ENCODE data around the gene PKNOX2.

Gene PKNOX2

GRCh38 chr11:125452125-125452470, 287.5 kb downstream of the PKNOX2 start:
- Histone ChIP-seq H3K79me2 (ENCODE audit: low read length) (no peaks in the 10 kb centered on the region), H2AFZ (ENCODE audit: low read length) (0 out of 2 replicates have a peak overlapping the region, but pooled peaks have one; percentile 21), H3K27me3 (replicated peaks; ENCODE audit: insufficient read depth, low read length) (no peaks in the 10 kb centered on the region), H3K27ac (ENCODE audit: low read length) (no peak overlapping the region), H4K20me1 (ENCODE audit: insufficient read depth, low read length) (no peaks in the 10 kb centered on the region), H3K4me3 (ENCODE audit: low read length) (no peak overlapping the region), H3F3A (ENCODE audit: insufficient read depth, low read length) (no peaks in the 10 kb centered on the region), H3K9me3 (replicated peaks; ENCODE audit: insufficient read depth, low read length) (no peaks in the 10 kb centered on the region), H3K9ac (ENCODE audit: low read length) (no peak overlapping the region), H3K4me2 (ENCODE audit: low read depth, low read length) (no peak overlapping the region), H3K4me1 (ENCODE audit: low read length) (no peaks in the 10 kb centered on the region), H3K36me3 (replicated peaks; ENCODE audit: insufficient read depth, low read length) (no peaks in the 10 kb centered on the region), H3K9me2 (replicated peaks; ENCODE audit: insufficient read depth, low read length) (no peaks in the 10 kb centered on the region)
- TF ChIP-seq CTCF (IDR thresholded peaks at IDR 0.05; ENCODE audit: low read length) (no peak), EZH2phosphoT487 (IDR thresholded peaks at IDR 0.05; ENCODE audit: low read length) (no peak), EZH2 (optimal IDR thresholded peaks at IDR 0.05; ENCODE audit: low read depth, low read length) (no peak)
- no peak for DNase-seq

GRCh38 chr11:125454047-125454446, 289.5 kb downstream of the PKNOX2 start:
- Histone ChIP-seq H3K9ac (ENCODE audit: low read length) (no peak overlapping the region), H3K9me2 (replicated peaks; ENCODE audit: insufficient read depth, low read length) (no peaks in the 10 kb centered on the region), H4K20me1 (ENCODE audit: insufficient read depth, low read length) (no peaks in the 10 kb centered on the region), H3K27ac (ENCODE audit: low read length) (no peak overlapping the region), H3K4me2 (ENCODE audit: low read depth, low read length) (no peak overlapping the region), H3K79me2 (ENCODE audit: low read length) (no peaks in the 10 kb centered on the region), H3F3A (ENCODE audit: insufficient read depth, low read length) (no peaks in the 10 kb centered on the region), H3K4me1 (ENCODE audit: low read length) (no peaks in the 10 kb centered on the region), H2AFZ (ENCODE audit: low read length) (no peak overlapping the region), H3K27me3 (replicated peaks; ENCODE audit: insufficient read depth, low read length) (no peaks in the 10 kb centered on the region), H3K9me3 (replicated peaks; ENCODE audit: insufficient read depth, low read length) (no peaks in the 10 kb centered on the region), H3K36me3 (replicated peaks; ENCODE audit: insufficient read depth, low read length) (no peaks in the 10 kb centered on the region), H3K4me3 (ENCODE audit: low read length) (no peak overlapping the region)
- DNase-seq, result no peak
- no peak for TF ChIP-seq EZH2phosphoT487 (IDR thresholded peaks at IDR 0.05; ENCODE audit: low read length)
- TF ChIP-seq CTCF (IDR thresholded peaks at IDR 0.05; ENCODE audit: low read length), result no peak
- no peak for TF ChIP-seq EZH2 (optimal IDR thresholded peaks at IDR 0.05; ENCODE audit: low read depth, low read length)

GRCh38 chr11:125455851-125456250, 291.3 kb downstream of the PKNOX2 start:
- Histone ChIP-seq H3K4me1 (ENCODE audit: low read length) (no peaks in the 10 kb centered on the region), H4K20me1 (ENCODE audit: insufficient read depth, low read length) (no peaks in the 10 kb centered on the region), H2AFZ (ENCODE audit: low read length) (no peak overlapping the region), H3F3A (ENCODE audit: insufficient read depth, low read length) (no peaks in the 10 kb centered on the region), H3K9me2 (replicated peaks; ENCODE audit: insufficient read depth, low read length) (no peaks in the 10 kb centered on the region), H3K9me3 (replicated peaks; ENCODE audit: insufficient read depth, low read length) (no peaks in the 10 kb centered on the region), H3K36me3 (replicated peaks; ENCODE audit: insufficient read depth, low read length) (no peaks in the 10 kb centered on the region), H3K9ac (ENCODE audit: low read length) (no peak overlapping the region), H3K4me3 (ENCODE audit: low read length) (no peak overlapping the region), H3K79me2 (ENCODE audit: low read length) (no peaks in the 10 kb centered on the region), H3K27me3 (replicated peaks; ENCODE audit: insufficient read depth, low read length) (no peaks in the 10 kb centered on the region), H3K27ac (ENCODE audit: low read length) (no peak overlapping the region), H3K4me2 (ENCODE audit: low read depth, low read length) (no peak overlapping the region)
- no peak for TF ChIP-seq EZH2phosphoT487 (IDR thresholded peaks at IDR 0.05; ENCODE audit: low read length)
- no peak for TF ChIP-seq EZH2 (optimal IDR thresholded peaks at IDR 0.05; ENCODE audit: low read depth, low read length)
- no peak for TF ChIP-seq CTCF (IDR thresholded peaks at IDR 0.05; ENCODE audit: low read length)
- DNase-seq, result no peak
